Measurements from ENCODE around the gene ANKRD60. TPM values are rescaled to one million over a fixed set of nuclear protein-coding genes. Genes with fewer than 3 reads are reported as not detected.

ANKRD60 gene
- total RNA-seq, 2 donors from 2014 or later, result not detected

DNA sequence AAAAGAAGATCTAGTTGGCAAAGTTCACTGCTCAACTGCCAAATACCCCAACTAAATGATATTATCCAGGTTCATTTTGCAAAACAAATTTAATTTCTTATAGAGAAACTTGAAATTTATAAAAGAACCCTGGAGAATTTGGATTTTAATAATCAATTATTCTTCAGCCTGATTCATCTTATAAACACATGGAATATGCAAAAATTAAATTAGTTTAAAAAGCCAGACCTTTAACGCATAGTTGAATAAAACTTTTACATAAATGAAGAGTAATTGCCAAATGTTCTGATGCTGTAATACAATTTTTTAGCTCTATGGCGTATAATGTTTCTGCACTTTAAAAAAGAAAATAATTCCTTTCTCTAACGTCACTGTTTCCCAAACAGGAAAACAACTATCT is 33.2 kb upstream of the ANKRD60 start:
- Histone ChIP-seq H3K4me3 (no peak overlapping the region), H3K36me3 (no peaks in the 10 kb centered on the region), H3K9me3 (no peaks in the 10 kb centered on the region), H3K27me3 (replicated peaks; ENCODE audit: insufficient read depth) (no peaks in the 10 kb centered on the region), H3K27ac (no peak overlapping the region), H3K4me1 (ENCODE audit: control insufficient read depth in 1 of 2, low read depth in 2 of 2) (no peaks in the 10 kb centered on the region)
- DNase-seq (ENCODE audit: low spot score) (no peak), ATAC-seq (ENCODE audit: insufficient number of reproducible peaks, low FRiP score, low read depth) (no peak)
- TF ChIP-seq, protein P1, sequence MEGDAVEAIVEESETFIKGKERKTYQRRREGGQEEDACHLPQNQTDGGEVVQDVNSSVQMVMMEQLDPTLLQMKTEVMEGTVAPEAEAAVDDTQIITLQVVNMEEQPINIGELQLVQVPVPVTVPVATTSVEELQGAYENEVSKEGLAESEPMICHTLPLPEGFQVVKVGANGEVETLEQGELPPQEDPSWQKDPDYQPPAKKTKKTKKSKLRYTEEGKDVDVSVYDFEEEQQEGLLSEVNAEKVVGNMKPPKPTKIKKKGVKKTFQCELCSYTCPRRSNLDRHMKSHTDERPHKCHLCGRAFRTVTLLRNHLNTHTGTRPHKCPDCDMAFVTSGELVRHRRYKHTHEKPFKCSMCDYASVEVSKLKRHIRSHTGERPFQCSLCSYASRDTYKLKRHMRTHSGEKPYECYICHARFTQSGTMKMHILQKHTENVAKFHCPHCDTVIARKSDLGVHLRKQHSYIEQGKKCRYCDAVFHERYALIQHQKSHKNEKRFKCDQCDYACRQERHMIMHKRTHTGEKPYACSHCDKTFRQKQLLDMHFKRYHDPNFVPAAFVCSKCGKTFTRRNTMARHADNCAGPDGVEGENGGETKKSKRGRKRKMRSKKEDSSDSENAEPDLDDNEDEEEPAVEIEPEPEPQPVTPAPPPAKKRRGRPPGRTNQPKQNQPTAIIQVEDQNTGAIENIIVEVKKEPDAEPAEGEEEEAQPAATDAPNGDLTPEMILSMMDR (IDR thresholded peaks at IDR 0.05), result no peak

DNA sequence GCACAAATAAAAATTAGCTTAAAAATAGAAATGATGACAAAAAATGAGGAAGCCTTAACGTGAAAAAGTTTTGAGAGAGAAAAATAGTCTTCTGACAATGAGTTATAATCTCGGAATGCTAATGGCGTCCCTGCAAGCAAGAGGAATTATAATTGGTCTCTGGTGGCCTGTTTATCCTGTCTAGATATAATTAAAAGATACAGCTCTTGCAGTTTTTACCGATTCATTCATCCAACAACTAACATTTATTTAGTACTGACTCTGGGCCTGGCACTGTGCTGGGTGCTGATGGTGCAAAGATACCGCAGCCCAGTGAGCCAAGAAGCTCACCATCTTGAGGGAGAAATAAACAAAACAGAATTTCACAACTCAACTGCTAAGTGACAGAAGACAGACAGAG is 31.6 kb upstream of the ANKRD60 start:
- Histone ChIP-seq H3K36me3 (no peaks in the 10 kb centered on the region), H3K27me3 (replicated peaks; ENCODE audit: insufficient read depth) (no peaks in the 10 kb centered on the region), H3K4me3 (no peak overlapping the region), H3K4me1 (ENCODE audit: control insufficient read depth in 1 of 2, low read depth in 2 of 2) (no peaks in the 10 kb centered on the region), H3K27ac (no peak overlapping the region), H3K9me3 (no peaks in the 10 kb centered on the region)
- ATAC-seq (ENCODE audit: insufficient number of reproducible peaks, low FRiP score, low read depth) (no peak), DNase-seq (ENCODE audit: low spot score) (no peak)
- TF ChIP-seq, protein P1 (IDR thresholded peaks at IDR 0.05), result no peak

DNA sequence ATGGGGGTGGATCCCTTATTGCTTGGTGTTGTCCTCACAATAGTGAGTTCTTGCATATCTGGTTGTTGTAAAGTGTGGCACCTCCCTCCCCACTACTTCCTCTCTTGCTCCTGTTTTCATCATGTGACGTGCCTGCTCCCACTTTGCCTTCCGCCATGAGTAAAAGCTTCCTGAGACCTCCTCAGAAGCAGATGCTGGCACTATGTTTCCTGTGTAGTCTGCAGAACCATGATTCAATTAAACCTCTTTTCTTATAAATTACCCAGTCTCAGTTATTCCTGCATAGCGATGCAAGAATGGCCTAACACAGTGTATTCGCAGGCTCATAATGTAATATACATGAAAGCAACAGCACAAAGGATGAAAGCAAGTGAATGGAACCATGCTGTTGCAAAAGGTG is 28.4 kb upstream of the ANKRD60 start:
- ATAC-seq (ENCODE audit: insufficient number of reproducible peaks, low FRiP score, low read depth) (no peak), DNase-seq (ENCODE audit: low spot score) (no peak)
- H3K9me3 ChIP-seq, result no peaks in the 10 kb centered on the region
- no peaks in the 10 kb centered on the region for H3K36me3 ChIP-seq
- no peak overlapping the region for H3K4me3 ChIP-seq
- no peaks in the 10 kb centered on the region for H3K4me1 ChIP-seq (ENCODE audit: control insufficient read depth in 1 of 2, low read depth in 2 of 2)
- no peaks in the 10 kb centered on the region for H3K27me3 ChIP-seq (replicated peaks; ENCODE audit: insufficient read depth)
- TF ChIP-seq, protein P1 (IDR thresholded peaks at IDR 0.05), result no peak
- H3K27ac ChIP-seq, result no peak overlapping the region

DNA sequence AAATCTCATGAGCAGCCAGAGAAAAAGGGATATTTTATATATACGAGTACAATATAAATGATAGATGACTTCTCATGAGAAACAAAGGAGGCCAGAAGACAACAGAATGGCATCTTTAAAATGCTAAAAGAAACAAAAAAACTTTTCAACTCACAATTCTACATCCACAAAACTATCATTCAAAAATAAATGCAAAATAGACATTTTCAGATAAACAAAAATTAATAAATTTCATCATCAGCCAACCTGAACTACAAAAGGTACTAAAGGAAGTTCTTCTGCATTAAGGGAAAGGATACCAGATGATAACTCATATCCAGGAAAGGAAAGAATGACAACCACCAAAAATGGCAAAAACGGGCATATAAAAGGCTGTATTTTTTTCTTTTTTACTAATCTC is 27.9 kb upstream of the ANKRD60 start:
- Histone ChIP-seq H3K36me3 (no peaks in the 10 kb centered on the region), H3K4me1 (ENCODE audit: control insufficient read depth in 1 of 2, low read depth in 2 of 2) (no peaks in the 10 kb centered on the region), H3K4me3 (no peak overlapping the region), H3K9me3 (no peaks in the 10 kb centered on the region), H3K27me3 (replicated peaks; ENCODE audit: insufficient read depth) (no peaks in the 10 kb centered on the region), H3K27ac (no peak overlapping the region)
- DNase-seq (ENCODE audit: low spot score), result no peak
- TF ChIP-seq, protein P1 (IDR thresholded peaks at IDR 0.05), result no peak
- ATAC-seq (ENCODE audit: insufficient number of reproducible peaks, low FRiP score, low read depth), result no peak

DNA sequence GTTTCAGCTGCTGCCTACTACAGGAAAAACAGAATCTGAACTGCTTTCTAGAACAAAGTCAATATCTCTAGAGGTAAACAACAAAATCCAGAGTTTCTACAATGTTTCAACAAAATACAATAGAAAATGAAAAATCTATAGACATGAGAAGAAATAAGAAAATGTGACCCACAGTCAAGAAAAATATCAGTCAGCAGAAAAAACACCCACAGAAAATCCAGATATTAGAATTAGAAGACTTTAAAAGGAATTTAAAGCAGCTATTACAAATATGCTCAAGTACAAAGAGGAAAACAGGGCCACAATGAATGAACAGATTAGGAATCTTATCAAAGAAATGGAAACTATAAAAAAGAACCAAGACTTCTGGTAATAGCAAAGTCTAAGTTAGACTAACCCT is 26.4 kb upstream of the ANKRD60 start:
- Histone ChIP-seq H3K27me3 (replicated peaks; ENCODE audit: insufficient read depth) (no peaks in the 10 kb centered on the region), H3K4me1 (ENCODE audit: control insufficient read depth in 1 of 2, low read depth in 2 of 2) (no peaks in the 10 kb centered on the region), H3K27ac (no peak overlapping the region), H3K4me3 (no peak overlapping the region), H3K36me3 (no peaks in the 10 kb centered on the region), H3K9me3 (no peaks in the 10 kb centered on the region)
- ATAC-seq (ENCODE audit: insufficient number of reproducible peaks, low FRiP score, low read depth), result no peak
- no peak for DNase-seq (ENCODE audit: low spot score)
- TF ChIP-seq, protein P1 (IDR thresholded peaks at IDR 0.05), result no peak

All from thoracic aorta (tissue), 2 donors.